ENCODE measurements around the gene PODN. TPM values are rescaled to one million over a fixed set of nuclear protein-coding genes. Genes with fewer than 3 reads are reported as not detected.

The PODN gene
- total and polyA plus RNA-seq, 9 donors, result 72.8 to 254 (median 154) TPM

DNA sequence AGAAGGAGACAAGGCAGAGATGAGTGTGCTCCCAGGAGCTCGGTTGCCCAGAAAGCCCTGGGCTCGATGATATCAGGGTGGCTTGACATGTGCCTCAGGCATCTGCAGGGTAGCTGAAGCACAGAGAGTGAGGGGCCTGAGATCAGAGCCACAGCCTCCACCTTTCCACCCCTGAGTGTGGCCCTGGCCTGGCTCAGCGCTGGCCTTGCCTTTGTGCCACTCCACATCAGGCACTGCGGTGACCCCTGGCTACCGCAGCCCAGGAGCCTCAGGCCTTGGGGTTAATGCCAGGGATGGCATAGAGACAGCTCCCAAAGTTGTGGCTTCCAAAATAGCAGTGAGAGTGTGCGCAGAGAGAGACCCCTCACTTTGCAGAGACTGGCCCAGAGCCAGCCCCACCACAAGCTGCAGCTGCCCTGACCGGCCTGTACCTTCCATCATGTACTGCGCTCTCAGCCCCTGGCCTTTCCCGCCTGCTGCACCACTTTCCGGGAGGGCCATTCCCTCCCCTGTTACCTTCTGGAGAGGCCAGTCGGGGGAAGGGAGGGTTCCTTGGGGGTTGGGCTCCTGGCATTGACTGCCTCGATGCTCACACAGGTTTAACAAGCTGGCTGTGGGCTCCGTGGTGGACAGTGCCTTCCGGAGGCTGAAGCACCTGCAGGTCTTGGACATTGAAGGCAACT, 19.5 kb downstream of the PODN start:
- Histone ChIP-seq H3K9me3 (no peaks in the 10 kb centered on the region), H3K4me3 (no peak overlapping the region), H3K27ac (no peak overlapping the region), H3K27me3 (no peaks in the 10 kb centered on the region), H3K4me1 (ENCODE audit: insufficient read depth) (no peaks in the 10 kb centered on the region), H3K36me3 (peaks cover 3% of the 10 kb centered on the region)
- WGBS, 3 donors, result 80 to 88% (median 86%) methylated on average over 10 to 14 of the region's 14 CpGs
- intact Hi-C loops (cut with DNase I), result no loop called here
- DNase-seq, result no peak
- no peak for TF ChIP-seq POLR2A (IDR thresholded peaks at IDR 0.05)
- no peak for TF ChIP-seq EP300 (IDR thresholded peaks at IDR 0.05)
- TF ChIP-seq, protein P1, sequence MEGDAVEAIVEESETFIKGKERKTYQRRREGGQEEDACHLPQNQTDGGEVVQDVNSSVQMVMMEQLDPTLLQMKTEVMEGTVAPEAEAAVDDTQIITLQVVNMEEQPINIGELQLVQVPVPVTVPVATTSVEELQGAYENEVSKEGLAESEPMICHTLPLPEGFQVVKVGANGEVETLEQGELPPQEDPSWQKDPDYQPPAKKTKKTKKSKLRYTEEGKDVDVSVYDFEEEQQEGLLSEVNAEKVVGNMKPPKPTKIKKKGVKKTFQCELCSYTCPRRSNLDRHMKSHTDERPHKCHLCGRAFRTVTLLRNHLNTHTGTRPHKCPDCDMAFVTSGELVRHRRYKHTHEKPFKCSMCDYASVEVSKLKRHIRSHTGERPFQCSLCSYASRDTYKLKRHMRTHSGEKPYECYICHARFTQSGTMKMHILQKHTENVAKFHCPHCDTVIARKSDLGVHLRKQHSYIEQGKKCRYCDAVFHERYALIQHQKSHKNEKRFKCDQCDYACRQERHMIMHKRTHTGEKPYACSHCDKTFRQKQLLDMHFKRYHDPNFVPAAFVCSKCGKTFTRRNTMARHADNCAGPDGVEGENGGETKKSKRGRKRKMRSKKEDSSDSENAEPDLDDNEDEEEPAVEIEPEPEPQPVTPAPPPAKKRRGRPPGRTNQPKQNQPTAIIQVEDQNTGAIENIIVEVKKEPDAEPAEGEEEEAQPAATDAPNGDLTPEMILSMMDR (IDR thresholded peaks at IDR 0.05), result no peak

GRCh38 chr1:53082826-53083455, 20.9 kb downstream of the PODN start:
- DNase-seq, result no peak
- 79 to 81% (median 79%) methylated on average over 13 of the region's 13 CpGs for WGBS, 3 donors

GRCh38 chr1:53083636-53084588, 21.9 kb downstream of the PODN start:
- intact Hi-C loops (cut with DNase I), result no loop called here
- no peaks in the 10 kb centered on the region for H3K27me3 ChIP-seq
- no peaks in the 10 kb centered on the region for H3K9me3 ChIP-seq
- 69 to 71% (median 70%) methylated on average over 17 of the region's 17 CpGs for WGBS, 3 donors
- H3K4me1 ChIP-seq (ENCODE audit: insufficient read depth), result no peaks in the 10 kb centered on the region
- TF ChIP-seq, protein P1 (IDR thresholded peaks at IDR 0.05), result no peak
- no peak for TF ChIP-seq POLR2A (IDR thresholded peaks at IDR 0.05)
- no peak for TF ChIP-seq EP300 (IDR thresholded peaks at IDR 0.05)
- DNase-seq, result no peak
- H3K4me3 ChIP-seq, result no peak overlapping the region
- peaks cover 3% of the 10 kb centered on the region for H3K36me3 ChIP-seq
- no peak overlapping the region for H3K27ac ChIP-seq

More at GRCh38 chr1:53082826-53083455, 20.9 kb downstream of the PODN start:
- Histone ChIP-seq H3K9me3 (no peaks in the 10 kb centered on the region), H3K27ac (no peak overlapping the region), H3K4me1 (ENCODE audit: insufficient read depth) (no peaks in the 10 kb centered on the region), H3K27me3 (no peaks in the 10 kb centered on the region), H3K36me3 (peaks cover 3% of the 10 kb centered on the region), H3K4me3 (no peak overlapping the region)
- no peak for TF ChIP-seq POLR2A (IDR thresholded peaks at IDR 0.05)
- TF ChIP-seq, protein P1 (IDR thresholded peaks at IDR 0.05), result no peak
- TF ChIP-seq EP300 (IDR thresholded peaks at IDR 0.05), result no peak
- intact Hi-C loops (cut with DNase I), result no loop called here

GRCh38 chr1:53084589-53084971, 22.6 kb downstream of the PODN start:
- no peak overlapping the region for H3K4me3 ChIP-seq
- no peaks in the 10 kb centered on the region for H3K4me1 ChIP-seq (ENCODE audit: insufficient read depth)
- H3K27ac ChIP-seq, result no peak overlapping the region
- DNase-seq, result no peak
- intact Hi-C loops (cut with DNase I), result no loop called here
- H3K9me3 ChIP-seq, result no peaks in the 10 kb centered on the region
- TF ChIP-seq POLR2A (IDR thresholded peaks at IDR 0.05) (no peak), EP300 (IDR thresholded peaks at IDR 0.05) (no peak)
- TF ChIP-seq, protein P1 (IDR thresholded peaks at IDR 0.05), result no peak
- H3K36me3 ChIP-seq, result peaks cover 3% of the 10 kb centered on the region
- no peaks in the 10 kb centered on the region for H3K27me3 ChIP-seq
- 88 to 94% (median 90%) methylated on average over 8 of the region's 8 CpGs for WGBS, 3 donors

All from ovary (tissue), 9 donors.